Stromal cell of bone marrow (primary cell): ENCODE results near the gene USP43.

Experiments used
- DNase-seq: peaks from one replicate; pipeline ENCODE4 v3.0.0-alpha.2; 2012; ENCODE audit warnings: low read depth

USP43 gene

GRCh38 chr17:9715503-9716016 lies 70.2 kb downstream of the USP43 start:
- DNase-seq, result no peak

DNA sequence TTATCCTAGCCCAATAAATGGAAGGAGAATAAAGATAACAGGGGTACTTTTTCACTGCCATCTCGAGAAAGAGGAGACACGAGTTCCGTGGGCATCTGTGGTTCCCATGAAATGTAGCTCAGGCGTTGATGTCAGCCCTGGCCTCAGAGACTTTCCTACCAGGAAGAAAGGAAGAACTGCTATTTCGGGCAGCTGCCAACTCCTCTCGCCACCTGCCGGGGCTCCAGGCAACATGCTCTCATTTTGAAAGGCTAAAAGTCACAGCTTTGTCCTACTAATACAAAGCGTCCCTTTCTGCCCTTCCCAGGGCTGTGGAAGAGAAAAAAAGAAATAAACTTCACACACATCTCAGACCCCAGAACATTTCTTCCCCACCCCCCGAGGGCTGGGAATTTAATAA lies 80.3 kb downstream of the USP43 start:
- DNase-seq, result no peak

DNA sequence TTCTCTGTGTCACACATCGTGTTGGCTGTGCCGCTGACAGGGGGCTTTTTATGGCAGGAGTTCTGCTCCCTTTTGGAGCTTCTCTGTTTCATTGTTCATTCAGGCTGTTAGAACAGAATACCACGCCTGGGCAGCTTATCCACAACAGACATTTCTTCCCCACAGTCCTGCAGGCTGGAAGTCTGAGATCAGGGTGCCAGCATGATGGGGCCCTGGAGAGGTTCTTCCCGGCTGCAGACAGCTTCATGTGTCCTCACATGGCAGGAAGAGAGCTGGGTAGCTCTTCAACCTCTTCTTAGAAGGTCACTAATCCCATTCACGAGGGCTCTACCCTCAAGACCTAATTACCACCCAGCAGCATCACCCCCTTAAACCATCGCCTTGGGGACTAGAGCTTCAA lies 81.0 kb downstream of the USP43 start:
- DNase-seq, result no peak

- DNase-seq, result no peak
These were observed 82.7 kb downstream of the USP43 start for GRCh38 chr17:9728005-9728404.

DNA sequence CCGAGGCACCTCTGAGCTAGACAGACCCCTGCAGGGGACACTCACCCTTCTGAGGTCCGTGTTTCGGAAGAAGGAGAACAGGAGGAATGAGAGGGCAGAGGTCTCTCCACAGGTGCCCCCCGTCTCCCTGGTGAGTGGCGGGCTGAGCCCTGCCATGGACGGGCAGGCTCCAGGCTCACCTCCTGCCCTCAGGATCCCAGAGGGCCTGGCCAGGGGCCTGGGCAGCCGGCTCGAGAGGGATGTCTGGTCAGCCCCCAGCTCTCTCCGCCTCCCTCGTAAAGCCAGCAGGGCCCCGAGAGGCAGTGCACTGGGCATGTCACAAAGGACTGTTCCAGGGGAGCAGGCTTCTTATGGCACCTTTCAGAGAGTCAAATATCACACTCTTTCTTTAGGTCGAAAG lies 83.2 kb downstream of the USP43 start:
- DNase-seq, result no peak

DNA sequence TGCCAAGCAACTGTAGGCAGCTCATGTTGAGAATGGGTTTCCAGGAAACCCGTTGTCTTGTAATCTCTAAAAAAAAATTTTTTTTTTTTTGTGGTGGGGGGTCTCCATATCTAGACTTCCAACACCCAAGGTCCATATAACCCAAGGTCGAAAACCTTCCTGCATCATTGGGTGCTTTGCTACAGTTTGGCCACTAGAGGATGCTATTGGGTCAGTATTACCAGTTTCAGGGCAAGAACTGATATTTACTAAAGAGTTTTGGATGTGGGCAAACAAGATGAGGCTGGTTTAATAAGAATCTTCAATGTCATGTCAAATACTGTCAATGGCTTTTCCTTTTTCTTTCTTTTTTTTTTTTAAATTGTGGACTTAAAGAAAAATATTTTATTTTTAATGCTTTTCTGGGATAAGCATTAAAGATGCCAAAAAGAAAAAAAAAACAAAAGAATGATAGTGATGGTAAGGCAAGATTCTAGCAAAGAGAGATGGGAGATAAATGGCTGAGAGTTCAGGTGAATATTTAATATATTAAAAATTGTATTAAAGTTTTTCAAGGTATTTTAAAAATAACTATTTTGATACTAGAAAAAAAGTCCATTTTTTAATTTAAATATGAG lies 83.8 kb downstream of the USP43 start:
- DNase-seq, result peak; percentile 24

DNA sequence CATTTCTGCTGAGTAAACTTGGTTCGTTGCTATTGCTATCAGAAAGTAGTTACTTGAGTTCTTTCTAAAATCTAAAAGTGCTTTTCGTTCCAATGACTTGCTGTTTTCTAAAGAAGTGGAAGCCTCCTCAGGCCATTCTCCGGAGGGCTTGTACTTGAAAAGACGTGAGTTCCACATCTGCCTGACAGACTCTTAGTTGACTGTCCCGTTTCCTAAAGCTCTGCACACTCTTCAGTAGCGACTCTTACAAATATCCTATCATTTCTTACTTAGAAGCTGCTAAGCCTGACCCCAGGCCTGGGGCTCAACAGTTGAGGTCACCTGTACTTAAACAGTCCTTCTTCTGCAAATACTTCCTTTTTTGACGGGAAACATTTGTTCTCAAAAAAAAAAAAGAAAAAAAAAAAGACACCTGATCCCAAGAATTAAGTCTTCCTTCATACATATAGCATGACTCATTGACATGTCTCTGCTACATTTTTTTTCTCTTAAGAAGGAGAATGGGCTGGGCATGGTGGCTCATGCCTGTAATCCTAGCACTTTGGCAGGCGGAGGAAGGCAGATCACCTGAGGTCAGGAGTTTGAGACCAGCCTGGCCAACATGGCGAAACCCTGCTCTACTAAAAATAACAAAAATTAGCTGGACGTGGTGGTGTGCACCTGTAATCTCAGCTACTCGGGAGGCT lies 84.6 kb downstream of the USP43 start:
- DNase-seq, result no peak

- no peak for DNase-seq
These were observed 105.2 kb downstream of the USP43 start for GRCh38 chr17:9750524-9750923.

DNA sequence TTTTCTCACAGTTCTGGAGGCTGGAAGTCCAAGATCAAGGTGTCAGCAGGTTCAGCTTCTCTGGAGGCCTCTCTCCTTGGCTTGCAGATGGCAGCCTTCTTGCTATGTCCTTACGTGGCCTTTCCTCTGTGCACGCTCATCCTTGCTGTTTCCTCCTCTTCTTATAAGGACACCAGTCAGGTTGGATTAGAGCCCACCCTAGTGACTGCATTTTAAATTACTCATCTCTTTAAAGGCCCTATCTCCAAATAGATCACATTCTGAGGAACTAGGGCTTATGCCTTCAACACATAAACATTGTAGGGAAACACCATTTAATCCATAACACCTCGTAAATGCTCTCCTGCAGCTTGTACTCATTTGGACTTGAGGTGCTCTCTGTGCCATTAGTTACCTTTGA lies 109.8 kb downstream of the USP43 start:
- no peak for DNase-seq

DNA sequence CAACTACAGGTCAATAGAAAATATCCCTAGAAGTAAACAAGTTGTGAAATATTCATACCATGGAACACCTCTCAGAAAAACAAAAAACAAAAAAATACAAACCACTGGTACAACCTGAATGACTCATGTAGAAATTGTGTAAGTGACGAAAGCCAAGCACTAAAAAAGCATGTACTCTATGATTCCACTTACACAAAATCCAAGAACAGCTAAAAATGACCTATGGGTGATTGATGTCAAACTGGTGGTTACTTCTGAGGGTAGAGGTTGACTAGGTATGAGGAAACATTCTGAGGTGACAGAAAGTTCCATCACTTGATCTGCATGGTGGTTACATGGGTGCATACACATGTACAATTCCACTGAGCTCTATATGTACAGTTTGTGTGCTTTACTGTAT lies 114.9 kb downstream of the USP43 start:
- no peak for DNase-seq

DNA sequence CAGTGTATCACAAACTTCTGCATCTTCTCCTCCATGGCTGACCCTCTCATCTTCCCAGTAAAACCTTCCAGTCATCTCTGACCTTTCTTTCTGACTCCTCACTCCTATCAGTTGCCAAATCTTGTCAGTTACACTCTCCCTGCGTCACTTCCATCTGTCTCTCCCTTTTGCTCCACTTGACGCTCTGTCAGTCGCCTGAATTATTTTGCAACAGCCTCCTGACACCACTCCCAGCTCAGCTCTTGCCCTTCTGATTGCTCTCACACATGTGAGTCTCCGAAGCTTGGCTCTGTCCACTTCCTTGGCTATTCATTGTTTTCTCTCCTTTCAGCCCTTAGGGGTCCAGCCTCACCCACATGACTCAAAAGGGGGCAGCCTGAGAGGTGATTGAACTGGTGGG lies 118.3 kb downstream of the USP43 start:
- no peak for DNase-seq

GRCh38 chr17:9765322-9765721 lies 120.0 kb downstream of the USP43 start:
- no peak for DNase-seq

DNA sequence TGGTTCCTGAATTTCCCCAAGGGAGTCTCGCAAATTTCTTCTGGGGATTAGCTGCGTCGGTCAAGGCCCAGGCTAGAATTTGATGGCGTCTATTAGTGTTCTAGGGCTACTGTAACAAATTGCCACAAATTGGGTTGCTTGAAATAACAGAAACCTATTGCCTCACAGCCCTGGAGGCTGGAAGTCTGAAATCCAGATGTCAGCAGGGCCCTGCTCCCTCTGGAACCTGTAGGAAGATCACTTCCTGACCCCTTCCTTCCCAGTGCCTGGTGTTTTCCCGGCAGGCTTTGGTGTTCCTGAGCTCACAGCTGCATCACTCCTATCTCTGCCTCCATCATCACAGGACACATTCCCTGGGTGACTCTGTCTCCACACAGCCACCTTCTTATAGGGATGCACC lies 121.7 kb downstream of the USP43 start:
- no peak for DNase-seq

- DNase-seq, result no peak
These were observed 122.2 kb downstream of the USP43 start for GRCh38 chr17:9767432-9767991.

- peak; percentile 2 for DNase-seq
These were observed 123.1 kb downstream of the USP43 start for GRCh38 chr17:9768381-9768934.

GRCh38 chr17:9769036-9769695 lies 123.8 kb downstream of the USP43 start:
- no peak for DNase-seq

- DNase-seq, result no peak
These were observed 126.1 kb downstream of the USP43 start for GRCh38 chr17:9771465-9771864.

DNA sequence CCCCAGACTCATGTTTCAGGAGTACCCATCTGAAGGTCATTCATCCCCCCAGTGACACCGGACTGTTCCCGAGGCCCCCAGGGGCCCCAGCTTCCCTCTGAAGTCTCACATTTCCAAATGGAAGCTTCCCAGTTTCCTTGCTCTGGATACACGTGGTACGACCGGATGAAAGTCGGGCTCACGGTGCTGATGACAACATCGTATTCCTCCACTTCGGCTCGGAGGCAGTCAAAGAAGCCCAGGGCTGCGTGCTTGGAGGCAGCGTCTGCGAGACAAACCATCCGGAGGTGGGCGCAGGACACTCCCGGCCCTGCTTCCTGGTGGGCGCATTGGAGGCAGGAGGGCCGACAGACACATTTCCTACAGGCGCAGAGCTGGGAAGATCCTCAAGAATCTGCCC lies 127.3 kb downstream of the USP43 start:
- no peak for DNase-seq

- no peak for DNase-seq
These were observed 131.6 kb downstream of the USP43 start for GRCh38 chr17:9776911-9777310.
